AG09309 (cell line): ENCODE measurements around the gene REPS1.

Experiments used
- DNase-seq: peaks from one replicate; pipeline ENCODE4 v3.0.0-alpha.2; 2010; ENCODE audit warnings: low read depth
- H3K4me3 ChIP-seq: 2 replicates; pipeline ENCODE4 v1.5.1; 2011; ENCODE audit warnings: mild to moderate bottlenecking, low read depth, low read length, moderate library complexity; ENCODE audit not compliant: control insufficient read depth
- CTCF ChIP-seq: IDR thresholded peaks from 2 replicates; pipeline ENCODE4 v1.5.1; 2011; ENCODE audit warnings: mild to moderate bottlenecking, low read depth, low read length, inconsistent platforms; ENCODE audit not compliant: insufficient read depth, control insufficient read depth; ENCODE audit errors: missing control alignments

Gene REPS1

GRCh38 chr6:138857775-138858174, 130.3 kb downstream of the REPS1 start:
- TF ChIP-seq CTCF = no peak
- no peak overlapping the region for H3K4me3 ChIP-seq
- no peak for DNase-seq

GRCh38 chr6:138856654-138857053, 131.4 kb downstream of the REPS1 start:
- no peak for DNase-seq
- H3K4me3 ChIP-seq = no peak overlapping the region
- no peak for TF ChIP-seq CTCF
